Measurements from ENCODE around the gene PPARA. TPM values are rescaled to one million over a fixed set of nuclear protein-coding genes. Genes with fewer than 3 reads are reported as not detected.

Gene PPARA
- polyA plus RNA-seq, 1 donor from 2014 or later: 0.43 TPM

DNA sequence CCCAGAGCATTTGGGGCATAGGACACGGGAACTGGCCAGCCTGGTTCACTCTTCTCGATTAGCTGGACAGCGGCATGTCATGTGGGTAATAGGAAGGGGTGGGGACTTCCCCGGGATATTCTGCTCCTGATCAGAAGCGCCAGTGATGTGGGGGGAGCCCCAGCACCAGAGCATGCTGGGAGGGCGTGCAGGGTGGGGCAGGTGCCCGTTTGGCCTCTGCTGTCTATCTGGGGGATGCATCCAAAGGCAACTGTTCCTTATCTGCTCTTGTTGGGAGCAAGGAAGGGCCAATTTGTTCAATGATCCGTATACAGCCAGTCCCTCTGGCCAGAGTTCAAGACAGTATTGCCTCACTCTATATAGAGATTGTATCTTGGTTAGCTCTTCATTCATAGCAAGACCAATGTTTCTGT, 43.6 kb downstream of the PPARA start:
- TF ChIP-seq MXI1 (conservative IDR thresholded peaks at IDR 0.05; ENCODE audit: poor library complexity, severe bottlenecking): no peak
- TF ChIP-seq EP300 (conservative IDR thresholded peaks at IDR 0.05; ENCODE audit: poor library complexity, severe bottlenecking): no peak
- TF ChIP-seq, protein P1, sequence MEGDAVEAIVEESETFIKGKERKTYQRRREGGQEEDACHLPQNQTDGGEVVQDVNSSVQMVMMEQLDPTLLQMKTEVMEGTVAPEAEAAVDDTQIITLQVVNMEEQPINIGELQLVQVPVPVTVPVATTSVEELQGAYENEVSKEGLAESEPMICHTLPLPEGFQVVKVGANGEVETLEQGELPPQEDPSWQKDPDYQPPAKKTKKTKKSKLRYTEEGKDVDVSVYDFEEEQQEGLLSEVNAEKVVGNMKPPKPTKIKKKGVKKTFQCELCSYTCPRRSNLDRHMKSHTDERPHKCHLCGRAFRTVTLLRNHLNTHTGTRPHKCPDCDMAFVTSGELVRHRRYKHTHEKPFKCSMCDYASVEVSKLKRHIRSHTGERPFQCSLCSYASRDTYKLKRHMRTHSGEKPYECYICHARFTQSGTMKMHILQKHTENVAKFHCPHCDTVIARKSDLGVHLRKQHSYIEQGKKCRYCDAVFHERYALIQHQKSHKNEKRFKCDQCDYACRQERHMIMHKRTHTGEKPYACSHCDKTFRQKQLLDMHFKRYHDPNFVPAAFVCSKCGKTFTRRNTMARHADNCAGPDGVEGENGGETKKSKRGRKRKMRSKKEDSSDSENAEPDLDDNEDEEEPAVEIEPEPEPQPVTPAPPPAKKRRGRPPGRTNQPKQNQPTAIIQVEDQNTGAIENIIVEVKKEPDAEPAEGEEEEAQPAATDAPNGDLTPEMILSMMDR (IDR thresholded peaks at IDR 0.05; ENCODE audit: poor library complexity, severe bottlenecking): no peak
- TF ChIP-seq TAF1 (IDR thresholded peaks at IDR 0.05; ENCODE audit: low read depth): no peak
- TF ChIP-seq, protein P2, sequence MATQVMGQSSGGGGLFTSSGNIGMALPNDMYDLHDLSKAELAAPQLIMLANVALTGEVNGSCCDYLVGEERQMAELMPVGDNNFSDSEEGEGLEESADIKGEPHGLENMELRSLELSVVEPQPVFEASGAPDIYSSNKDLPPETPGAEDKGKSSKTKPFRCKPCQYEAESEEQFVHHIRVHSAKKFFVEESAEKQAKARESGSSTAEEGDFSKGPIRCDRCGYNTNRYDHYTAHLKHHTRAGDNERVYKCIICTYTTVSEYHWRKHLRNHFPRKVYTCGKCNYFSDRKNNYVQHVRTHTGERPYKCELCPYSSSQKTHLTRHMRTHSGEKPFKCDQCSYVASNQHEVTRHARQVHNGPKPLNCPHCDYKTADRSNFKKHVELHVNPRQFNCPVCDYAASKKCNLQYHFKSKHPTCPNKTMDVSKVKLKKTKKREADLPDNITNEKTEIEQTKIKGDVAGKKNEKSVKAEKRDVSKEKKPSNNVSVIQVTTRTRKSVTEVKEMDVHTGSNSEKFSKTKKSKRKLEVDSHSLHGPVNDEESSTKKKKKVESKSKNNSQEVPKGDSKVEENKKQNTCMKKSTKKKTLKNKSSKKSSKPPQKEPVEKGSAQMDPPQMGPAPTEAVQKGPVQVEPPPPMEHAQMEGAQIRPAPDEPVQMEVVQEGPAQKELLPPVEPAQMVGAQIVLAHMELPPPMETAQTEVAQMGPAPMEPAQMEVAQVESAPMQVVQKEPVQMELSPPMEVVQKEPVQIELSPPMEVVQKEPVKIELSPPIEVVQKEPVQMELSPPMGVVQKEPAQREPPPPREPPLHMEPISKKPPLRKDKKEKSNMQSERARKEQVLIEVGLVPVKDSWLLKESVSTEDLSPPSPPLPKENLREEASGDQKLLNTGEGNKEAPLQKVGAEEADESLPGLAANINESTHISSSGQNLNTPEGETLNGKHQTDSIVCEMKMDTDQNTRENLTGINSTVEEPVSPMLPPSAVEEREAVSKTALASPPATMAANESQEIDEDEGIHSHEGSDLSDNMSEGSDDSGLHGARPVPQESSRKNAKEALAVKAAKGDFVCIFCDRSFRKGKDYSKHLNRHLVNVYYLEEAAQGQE (IDR thresholded peaks at IDR 0.05; ENCODE audit: borderline replicate concordance): no peak
- no peak for TF ChIP-seq RAD21 (conservative IDR thresholded peaks at IDR 0.05)
- TF ChIP-seq SMC3 (conservative IDR thresholded peaks at IDR 0.05; ENCODE audit: poor library complexity): no peak
- H3K9me2 ChIP-seq (ENCODE audit: insufficient read depth, low read length): no peaks in the 10 kb centered on the region
- H3K27ac ChIP-seq (ENCODE audit: low read length): no peak overlapping the region
- no peaks in the 10 kb centered on the region for H4K20me1 ChIP-seq (ENCODE audit: insufficient read depth)
- H3K4me3 ChIP-seq (ENCODE audit: low read length): no peak overlapping the region
- no peaks in the 10 kb centered on the region for H3K27me3 ChIP-seq (ENCODE audit: insufficient read depth, low read depth, low read length)
- H3K9me3 ChIP-seq (ENCODE audit: low read length): no peaks in the 10 kb centered on the region
- no peaks in the 10 kb centered on the region for H3F3A ChIP-seq (ENCODE audit: insufficient read depth, low read length, poor library complexity, severe bottlenecking)
- H3K36me3 ChIP-seq (ENCODE audit: insufficient read depth, low read length): no peaks in the 10 kb centered on the region
- no peak overlapping the region for H2AFZ ChIP-seq (ENCODE audit: low read depth, low read length)
- H3K79me2 ChIP-seq (replicated peaks; ENCODE audit: insufficient read depth, low read length): no peaks in the 10 kb centered on the region
- no peak overlapping the region for H3K9ac ChIP-seq (ENCODE audit: low read length)
- H3K4me2 ChIP-seq (ENCODE audit: low read length): no peak overlapping the region

DNA sequence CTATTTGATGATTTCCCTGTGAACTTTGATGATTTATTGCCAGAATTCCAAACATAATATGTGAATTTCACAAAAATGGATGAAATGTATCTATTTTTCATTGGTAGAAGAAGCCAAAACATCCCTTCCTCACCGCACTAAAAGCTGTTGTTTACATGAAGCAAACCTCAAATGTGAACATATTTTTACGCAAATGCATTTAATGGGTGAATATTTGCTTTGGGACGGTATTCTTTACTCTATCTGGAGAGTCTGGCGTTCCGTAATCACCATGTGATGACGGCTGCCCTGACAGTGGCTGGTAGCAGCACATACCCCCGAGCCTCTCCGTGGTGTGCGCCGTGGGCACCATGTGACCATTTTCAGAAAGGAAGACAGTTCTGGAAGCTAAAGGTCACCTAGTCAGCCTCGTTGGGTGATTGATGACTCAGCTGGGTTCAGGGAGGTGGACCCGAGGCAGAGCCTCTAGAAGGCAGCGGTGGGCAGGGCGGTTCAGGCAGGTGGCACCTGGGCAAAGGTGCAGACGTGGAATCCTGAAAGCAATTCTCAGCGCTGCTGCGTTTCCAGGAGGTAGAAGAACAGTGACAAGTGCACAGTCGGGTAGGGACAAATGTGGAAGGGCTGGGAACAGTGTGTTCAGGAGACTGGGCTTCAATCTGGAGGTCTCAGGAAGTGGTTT, 45.3 kb downstream of the PPARA start:
- no peak overlapping the region for H3K27ac ChIP-seq (ENCODE audit: low read length)
- no peaks in the 10 kb centered on the region for H3F3A ChIP-seq (ENCODE audit: insufficient read depth, low read length, poor library complexity, severe bottlenecking)
- H4K20me1 ChIP-seq (ENCODE audit: insufficient read depth): no peaks in the 10 kb centered on the region
- no peak overlapping the region for H2AFZ ChIP-seq (ENCODE audit: low read depth, low read length)
- no peaks in the 10 kb centered on the region for H3K27me3 ChIP-seq (ENCODE audit: insufficient read depth, low read depth, low read length)
- no peaks in the 10 kb centered on the region for H3K9me2 ChIP-seq (ENCODE audit: insufficient read depth, low read length)
- no peak overlapping the region for H3K4me3 ChIP-seq (ENCODE audit: low read length)
- H3K9ac ChIP-seq (ENCODE audit: low read length): no peak overlapping the region
- TF ChIP-seq, protein P2 (IDR thresholded peaks at IDR 0.05; ENCODE audit: borderline replicate concordance): no peak
- no peak for TF ChIP-seq EP300 (conservative IDR thresholded peaks at IDR 0.05; ENCODE audit: poor library complexity, severe bottlenecking)
- TF ChIP-seq TAF1 (IDR thresholded peaks at IDR 0.05; ENCODE audit: low read depth): no peak
- TF ChIP-seq POLR2AphosphoS5 (IDR thresholded peaks at IDR 0.05): no peak
- no peak for TF ChIP-seq SMC3 (conservative IDR thresholded peaks at IDR 0.05; ENCODE audit: poor library complexity)
- TF ChIP-seq EZH2 (IDR thresholded peaks at IDR 0.05; ENCODE audit: borderline replicate concordance, insufficient read depth, low read length, poor library complexity, severe bottlenecking): no peak
- TF ChIP-seq, protein P1 (IDR thresholded peaks at IDR 0.05; ENCODE audit: poor library complexity, severe bottlenecking): no peak
- TF ChIP-seq MXI1 (conservative IDR thresholded peaks at IDR 0.05; ENCODE audit: poor library complexity, severe bottlenecking): no peak
- TF ChIP-seq RAD21 (conservative IDR thresholded peaks at IDR 0.05): no peak
- H3K36me3 ChIP-seq (ENCODE audit: insufficient read depth, low read length): no peaks in the 10 kb centered on the region
- no peaks in the 10 kb centered on the region for H3K79me2 ChIP-seq (replicated peaks; ENCODE audit: insufficient read depth, low read length)
- H3K4me2 ChIP-seq (ENCODE audit: low read length): no peak overlapping the region
- no peaks in the 10 kb centered on the region for H3K9me3 ChIP-seq (ENCODE audit: low read length)
